K562 (cell line): ENCODE data around the gene CEND1. TPM values are rescaled to one million over a fixed set of nuclear protein-coding genes. Genes with fewer than 3 reads are reported as not detected.

ENCODE experiments used
- ARID4B ChIP-seq: sonication (generic); formaldehyde crosslinking; IDR thresholded peaks from 2 replicates; pipeline ENCODE4 v1.8.0; 2022; ENCODE audit warnings: mild to moderate bottlenecking, missing genetic modification reagents
- FOXM1 ChIP-seq, 2 experiments: fragments of 450-650 bp in 1 of 2; sonication (generic) in 1 of 2; formaldehyde crosslinking in 1 of 2; IDR thresholded peaks; 2 replicates each; pipeline versions ENCODE4 v1.6.1 to v1.9.0; 2017 to 2022; ENCODE audit warnings: low read depth in 2 of 2, mild to moderate bottlenecking in 2 of 2, missing genetic modification reagents in 1 of 2, moderate library complexity in 1 of 2
- GABPA ChIP-seq: fragments of 200-800 bp; sonication (Bioruptor generic); conservative IDR thresholded peaks from 2 replicates; pipeline ENCODE4 v1.6.1; 2016; ENCODE audit warnings: low read depth, missing genetic modification characterization, missing compliant biosample characterization
- GMEB1 ChIP-seq: fragments of 250-450 bp; sonication (Bioruptor Pico); IDR thresholded peaks from 2 replicates; pipeline ENCODE4 v1.4.0; 2020; ENCODE audit warnings: mild to moderate bottlenecking
- HMGXB4 ChIP-seq: sonication (generic); formaldehyde crosslinking; IDR thresholded peaks from 2 replicates; pipeline ENCODE4 v1.8.1; 2023; ENCODE audit warnings: mild to moderate bottlenecking, missing genetic modification reagents
- NR0B1 ChIP-seq: fragments of 450-650 bp; IDR thresholded peaks from one replicate; pipeline ENCODE4 v1.6.1; 2018; ENCODE audit warnings: mild to moderate bottlenecking, moderate library complexity; ENCODE audit not compliant: partially characterized antibody
- PATZ1 ChIP-seq: fragments of 250-450 bp; sonication (Bioruptor Pico); IDR thresholded peaks from 2 replicates; pipeline ENCODE4 v1.5.0; 2020; ENCODE audit warnings: mild to moderate bottlenecking, borderline replicate concordance
- RBM17 ChIP-seq: fragments of 200-400 bp; formaldehyde crosslinking; IDR thresholded peaks from 2 replicates; pipeline ENCODE4 v1.6.1; 2017; ENCODE audit warnings: low read depth, mild to moderate bottlenecking, low read length, borderline replicate concordance
- SMARCE1 ChIP-seq: fragments of 450-650 bp; IDR thresholded peaks from 2 replicates; pipeline ENCODE4 v1.7.1; 2016; ENCODE audit warnings: mild to moderate bottlenecking
- THRA ChIP-seq: fragments of 450-650 bp; IDR thresholded peaks from 2 replicates; pipeline ENCODE4 v1.6.1; 2017; ENCODE audit warnings: mild to moderate bottlenecking, moderate library complexity
- ZBTB8A ChIP-seq: fragments of 450-650 bp; IDR thresholded peaks from 2 replicates; pipeline ENCODE4 v1.6.1; 2018; ENCODE audit warnings: mild to moderate bottlenecking, moderate library complexity; ENCODE audit not compliant: partially characterized antibody
- ZKSCAN1 ChIP-seq: fragments of 150-350 bp; IDR thresholded peaks from 2 replicates; pipeline ENCODE4 v1.6.1; 2016; ENCODE audit warnings: low read depth, low read length
- ZNF146 ChIP-seq: IDR thresholded peaks from one replicate; pipeline ENCODE4 v1.6.1; 2018; ENCODE audit warnings: missing compliant biosample characterization; ENCODE audit not compliant: unreplicated experiment
- polyA plus RNA-seq, 8 experiments: library from polyadenylated mRNA; depleted of rRNA in 4 of 8; stranded (reverse) in 5 of 8; unstranded in 3 of 8; fragments of >200 nt; fragmentation: Nextera tagmentation in 2 of 8; fragmentation: Illumina TruSeq in 1 of 8; extraction: Ambion mirVana in 2 of 8; extraction: Trizol in 1 of 8; gene quantifications; 2 replicates each; pipeline versions ENCODE4 v1.2.1 to v1.2.3, GENCODE V29; 2011 to 2014; ENCODE audit warnings: inconsistent platforms in 1 of 8, missing spikeins in 1 of 8
- total RNA-seq, 7 experiments: library from RNA; depleted of rRNA in 6 of 7; stranded (reverse); fragments of >200 nt in 6 of 7; fragmentation: Illumina TruSeq in 2 of 7; extraction: Trizol in 2 of 7; gene quantifications; 2 replicates each; pipeline versions ENCODE4 v1.2.1 to v1.2.3, GENCODE V29; 2011 to 2021; ENCODE audit warnings: low replicate concordance in 1 of 7

The CEND1 gene
- total and polyA plus RNA-seq, 9 of the 15 experiments (the other 6 are each of a cell fraction or from before 2014, with no cell fraction given), result 0.13 to 0.18 (median 0.16) TPM; not detected in 6

- no peak for TF ChIP-seq THRA
- peak; percentile 61; the same call in 1 of the 2 replicates for TF ChIP-seq ARID4B
- no peak for TF ChIP-seq FOXM1 (IDR thresholded peaks at IDR 0.05; ENCODE audit: low read depth)
- TF ChIP-seq FOXM1 (CRISPR knock-in tag; IDR thresholded peaks at IDR 0.05; ENCODE audit: low read depth), result peak; percentile 84
- TF ChIP-seq ZKSCAN1, result no peak
- no peak for TF ChIP-seq GABPA (tag)
- no peak for TF ChIP-seq SMARCE1
- TF ChIP-seq GMEB1 (CRISPR knock-in tag), result no peak
- no peak for TF ChIP-seq HMGXB4 (CRISPR knock-in tag)
- no peak for TF ChIP-seq ZNF146 (CRISPR knock-in tag)
- no peak for TF ChIP-seq NR0B1
- TF ChIP-seq PATZ1 (CRISPR knock-in tag), result no peak
- no peak for TF ChIP-seq RBM17
- TF ChIP-seq ZBTB8A, result no peak
Observed at GRCh38 chr11:776561-777287, 13.2 kb downstream of the CEND1 start (continued).
